HG02588 (cell line): ENCODE results near the gene HMCN2.
"Not testable (repeated sequence)": the region's sequence is repeated elsewhere in the genome, so short reads cannot be mapped to it uniquely, and the experiment has no call there.

ENCODE experiments used
- ATAC-seq: cut with Tn5 transposase; IDR thresholded peaks from one replicate; pipeline ENCODE4 v1.9.1; 2021; ENCODE audit warnings: mild to moderate bottlenecking, moderate library complexity; ENCODE audit not compliant: unreplicated experiment

HMCN2 gene

DNA sequence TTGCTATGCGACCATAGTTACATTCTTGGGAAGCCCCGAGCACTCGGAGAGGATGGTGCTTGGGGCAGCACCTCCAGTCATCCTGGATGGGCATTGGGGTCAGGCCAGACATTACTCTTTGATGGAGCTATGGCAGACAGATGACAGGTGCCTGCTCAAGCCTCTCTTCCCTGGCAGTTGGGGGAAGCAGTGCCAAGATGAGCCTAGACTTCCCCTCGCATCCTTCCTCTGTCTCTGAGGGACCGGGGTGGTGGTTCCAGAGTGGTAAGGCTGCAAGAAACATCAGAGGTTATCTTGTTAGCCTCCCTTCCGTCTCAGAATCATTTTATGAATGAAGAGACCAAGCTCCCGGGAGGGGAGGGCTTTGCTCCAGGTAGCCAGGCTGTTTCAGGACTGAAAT is 2.8 kb upstream of the HMCN2 start:
- ATAC-seq = no peak

DNA sequence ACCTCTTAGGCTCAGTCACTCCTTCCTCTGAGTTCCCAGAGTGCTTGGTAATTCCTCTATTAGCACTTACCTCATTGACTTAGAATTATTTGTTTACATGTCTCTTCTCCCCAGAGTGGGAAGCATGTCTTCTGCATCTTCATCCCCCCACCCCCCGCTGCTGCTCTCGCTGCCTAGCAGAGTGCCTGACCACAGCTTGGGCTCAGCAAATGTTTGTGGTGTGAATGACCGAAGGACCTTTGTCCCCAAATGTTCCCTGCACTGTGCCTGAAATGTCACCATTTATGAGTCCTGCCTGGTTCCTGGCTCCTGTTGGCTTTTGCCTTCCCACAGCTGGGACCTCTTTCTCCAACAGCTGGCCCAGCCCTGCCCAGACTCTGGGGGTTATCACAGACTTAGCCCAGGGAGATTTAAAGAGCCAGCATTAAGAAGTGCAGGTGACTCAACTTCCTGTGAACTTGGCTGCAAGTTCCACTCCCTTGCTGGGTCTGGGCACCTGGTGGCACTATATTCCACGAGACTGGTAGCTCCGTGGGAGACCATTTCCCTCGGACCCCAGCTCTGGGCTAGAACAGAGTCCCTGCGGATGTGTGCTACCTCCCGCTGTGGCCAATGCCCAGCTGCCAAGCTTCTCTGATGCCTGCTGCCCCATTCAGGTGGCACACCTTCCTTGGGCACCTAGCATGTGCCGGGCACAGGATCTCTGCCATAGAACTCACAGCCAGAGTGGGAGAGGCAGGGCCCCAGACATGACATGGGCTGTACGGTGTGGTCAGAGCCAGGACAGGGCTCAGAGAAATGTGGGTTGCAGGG is 1.8 kb upstream of the HMCN2 start:
- no peak for ATAC-seq

DNA sequence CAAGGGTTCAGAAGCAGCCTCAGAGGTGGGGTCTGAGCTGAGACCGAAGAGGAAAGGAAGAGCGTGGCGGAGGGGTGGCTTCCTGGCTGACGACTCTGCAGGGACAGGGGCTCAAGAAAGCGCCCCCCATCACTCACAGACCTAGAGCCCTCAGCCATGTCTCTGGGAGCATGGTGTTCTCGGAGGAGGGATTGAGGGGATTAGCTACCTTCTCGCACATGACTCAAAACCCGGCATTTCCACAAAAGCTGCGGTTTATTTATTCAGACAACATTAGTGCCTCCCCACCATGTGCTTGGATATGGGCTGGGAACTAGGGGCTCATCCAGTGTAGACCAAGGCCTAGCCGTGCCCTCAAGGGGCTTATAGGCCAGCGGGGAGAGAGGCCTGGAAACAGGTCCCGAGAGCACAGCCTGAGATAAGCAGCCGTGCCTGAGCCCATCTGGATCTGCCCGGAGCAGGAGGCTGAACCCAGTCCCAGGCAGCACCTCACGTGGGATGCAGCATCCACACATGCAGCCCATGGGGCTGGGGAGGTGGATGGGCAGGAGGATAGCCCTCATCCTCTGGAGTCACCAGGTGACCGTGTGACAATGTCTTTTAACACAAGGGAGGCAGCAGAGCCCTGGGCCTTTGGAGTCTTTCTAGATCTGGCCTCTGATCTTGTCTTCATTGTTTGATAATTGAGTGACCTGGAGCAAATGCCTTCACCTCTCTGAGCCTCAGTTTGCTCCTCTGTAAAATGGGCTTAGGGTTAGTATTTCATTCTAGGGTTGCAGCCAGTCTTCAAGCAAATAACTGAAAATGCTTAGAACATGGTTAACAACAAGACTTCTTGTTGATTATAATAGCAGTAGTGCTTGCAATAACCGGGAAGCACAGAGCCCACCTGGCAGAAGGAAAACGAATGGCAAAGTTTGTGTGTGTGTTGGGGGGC is 878 bp upstream of the HMCN2 start:
- ATAC-seq = no peak

DNA sequence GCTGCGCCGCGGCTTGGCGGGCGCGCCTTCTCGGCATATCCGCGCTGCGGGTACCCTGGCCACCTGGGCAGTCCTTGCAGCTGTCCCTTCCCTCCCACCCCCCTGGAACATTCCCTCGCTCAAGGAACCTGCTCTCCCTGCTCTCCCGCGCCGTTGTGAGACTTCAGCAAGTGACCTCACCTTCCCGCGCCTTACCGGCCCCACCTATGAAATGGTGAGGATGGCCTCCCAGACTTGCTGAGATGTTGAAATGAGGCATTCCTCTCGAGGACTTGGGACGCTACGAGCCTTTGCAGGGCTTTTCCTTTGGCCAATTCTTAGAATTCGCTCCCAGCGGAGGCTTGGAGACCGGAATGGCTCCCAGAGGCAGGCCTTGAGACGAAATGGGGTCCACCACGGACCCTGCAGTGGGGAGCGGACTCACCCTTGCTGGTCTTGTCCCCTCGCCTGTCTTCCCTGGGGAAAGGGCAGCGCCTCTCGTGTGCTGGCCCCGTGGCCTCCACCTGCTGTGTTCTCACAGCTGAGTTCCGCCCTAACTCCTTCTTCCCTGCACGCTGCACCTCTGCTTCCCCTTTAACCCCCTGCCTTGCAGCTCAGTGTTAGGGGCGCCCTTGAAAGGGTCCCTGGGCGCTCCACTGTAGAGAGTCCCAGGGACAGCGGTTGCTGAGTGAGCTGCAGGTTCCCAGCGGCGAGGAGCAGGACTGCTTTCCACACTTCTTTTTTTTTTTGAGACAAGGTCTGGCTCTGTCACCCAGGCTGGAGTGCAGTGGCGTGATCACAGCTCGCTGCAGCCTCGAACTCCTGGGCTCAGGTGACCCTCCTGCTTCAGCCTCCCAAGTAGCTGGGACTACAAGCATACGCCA is 907 bp downstream of the HMCN2 start:
- ATAC-seq = no peak

DNA sequence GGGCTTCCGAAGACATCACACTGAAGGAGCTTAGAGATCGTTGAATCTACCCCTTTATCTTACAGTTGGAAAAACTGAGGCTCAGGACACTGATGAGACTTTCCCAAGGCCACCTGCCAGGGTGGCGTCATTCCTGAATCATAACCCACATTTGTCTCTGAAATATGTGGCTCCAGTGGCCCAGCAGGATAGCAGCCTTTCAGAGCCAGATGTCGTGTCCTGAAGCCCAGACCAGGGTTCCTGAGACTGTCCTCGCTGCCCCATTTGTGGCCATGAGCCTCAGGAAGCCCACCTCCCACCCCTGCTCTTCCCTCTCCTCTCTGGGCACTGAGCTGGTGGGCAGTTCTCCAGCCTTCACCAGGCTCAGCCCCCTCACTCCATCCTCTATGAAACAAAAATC is 2.4 kb downstream of the HMCN2 start:
- ATAC-seq = no peak

DNA sequence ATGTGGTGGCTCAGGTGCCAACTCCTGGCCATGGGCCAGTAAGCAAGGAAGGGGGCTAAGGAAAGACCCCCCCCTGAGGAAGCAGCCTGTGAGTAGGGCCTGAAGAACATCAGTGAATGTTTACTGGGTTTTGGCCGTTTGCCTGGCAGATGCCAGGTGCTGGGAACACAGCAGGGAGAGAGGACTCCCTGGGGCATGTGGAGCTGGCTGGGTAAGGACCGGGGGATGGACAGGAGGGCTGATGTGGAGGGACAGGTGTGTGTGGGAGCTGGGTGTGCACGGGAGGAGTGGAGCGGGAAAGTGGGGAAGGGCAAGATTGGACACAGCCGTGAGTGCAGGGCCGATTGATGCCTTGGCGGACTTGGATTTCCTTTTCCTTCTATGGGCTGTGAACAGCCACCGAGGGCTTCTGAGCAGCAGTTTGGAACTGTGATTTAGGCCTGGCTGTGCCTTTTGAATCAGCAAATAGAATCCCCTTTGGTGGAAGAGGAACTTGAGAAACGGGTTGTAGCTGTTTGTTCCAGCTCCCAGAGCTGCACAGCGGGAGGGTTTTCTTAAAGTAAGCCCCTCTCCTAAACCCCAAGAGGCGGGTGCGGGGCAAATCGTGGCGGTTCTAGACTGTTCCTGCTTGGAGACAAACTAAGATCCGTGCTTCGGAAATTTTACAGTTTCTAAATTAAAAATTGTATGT is 3.1 kb downstream of the HMCN2 start:
- ATAC-seq = no peak

DNA sequence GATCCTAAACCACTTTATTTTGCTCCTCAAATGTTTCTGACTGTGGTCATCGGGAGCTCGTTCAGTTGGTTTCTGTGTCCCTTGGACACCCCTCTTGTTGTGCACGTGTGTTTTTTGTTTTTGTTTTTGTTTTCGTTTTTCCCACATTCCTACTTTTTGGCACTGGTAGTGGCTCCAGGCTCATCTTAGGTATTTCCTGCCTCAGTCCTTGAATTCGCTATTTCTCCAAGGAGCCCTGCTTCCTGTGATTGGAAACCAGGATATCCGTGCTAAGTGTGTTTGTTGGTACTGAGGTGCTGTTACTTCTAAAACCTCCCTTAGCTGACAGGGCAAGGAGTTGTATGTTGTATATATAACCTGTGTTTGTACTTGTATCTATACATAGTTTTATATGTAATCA is 5.9 kb downstream of the HMCN2 start:
- no peak for ATAC-seq

DNA sequence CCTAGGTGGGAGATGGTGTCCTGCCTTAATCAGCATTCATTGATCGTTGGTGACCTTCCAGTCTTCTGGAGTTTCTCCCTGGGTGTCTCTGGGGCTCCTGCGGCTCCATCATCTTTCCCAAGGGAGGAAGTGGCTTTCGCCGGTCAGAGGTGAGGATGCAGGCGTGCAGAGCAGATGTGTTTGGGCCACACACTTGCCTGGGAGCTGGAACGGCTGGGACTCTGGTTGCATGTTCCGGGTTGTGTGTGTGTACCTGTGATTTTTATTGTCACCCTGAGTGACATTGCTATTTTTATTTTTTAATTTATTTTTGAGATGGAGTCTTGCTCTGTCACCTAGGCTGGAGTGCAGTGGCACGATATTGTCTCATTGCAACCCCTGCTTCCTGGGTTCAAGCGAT is 9.6 kb downstream of the HMCN2 start:
- no peak for ATAC-seq

DNA sequence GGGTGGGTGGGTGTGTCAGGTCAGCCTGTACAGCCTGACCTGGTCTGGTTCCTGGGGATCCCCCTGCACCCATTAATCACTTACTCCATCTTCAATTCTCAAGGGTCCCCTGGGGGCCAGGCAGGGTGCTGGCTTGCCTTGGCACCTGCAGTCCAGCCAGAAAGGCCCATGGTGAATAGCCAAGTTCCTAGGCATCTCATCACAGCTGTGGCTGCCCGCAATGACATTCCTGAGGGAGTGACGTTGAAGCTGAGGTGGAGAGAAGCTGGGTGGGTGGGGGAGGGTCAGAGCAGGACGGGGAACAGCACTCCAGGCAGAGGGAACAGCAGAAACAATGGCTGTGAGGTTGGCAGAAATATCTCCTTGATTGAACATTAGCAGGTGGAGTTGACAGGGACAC is 10.6 kb downstream of the HMCN2 start:
- no peak for ATAC-seq

DNA sequence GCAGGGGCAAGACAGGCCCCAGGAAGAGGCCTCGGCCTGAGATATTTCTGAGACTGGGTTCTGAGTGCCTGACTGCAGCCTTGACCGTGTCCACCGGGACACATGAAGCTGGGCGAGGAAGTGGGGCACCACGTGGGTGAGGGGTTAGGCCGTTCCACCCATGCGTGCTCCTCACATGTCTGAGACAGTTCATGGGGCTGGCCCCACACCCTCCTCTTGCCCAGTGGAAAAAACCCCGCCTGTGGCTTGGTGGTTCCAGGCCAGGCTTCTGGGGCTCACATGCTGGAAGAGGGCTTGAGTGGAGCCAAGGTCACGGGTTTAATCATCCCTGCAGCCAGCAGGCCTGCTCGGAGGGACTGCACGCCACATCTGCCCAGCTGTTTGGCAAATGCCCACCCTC is 11.4 kb downstream of the HMCN2 start:
- ATAC-seq = no peak

DNA sequence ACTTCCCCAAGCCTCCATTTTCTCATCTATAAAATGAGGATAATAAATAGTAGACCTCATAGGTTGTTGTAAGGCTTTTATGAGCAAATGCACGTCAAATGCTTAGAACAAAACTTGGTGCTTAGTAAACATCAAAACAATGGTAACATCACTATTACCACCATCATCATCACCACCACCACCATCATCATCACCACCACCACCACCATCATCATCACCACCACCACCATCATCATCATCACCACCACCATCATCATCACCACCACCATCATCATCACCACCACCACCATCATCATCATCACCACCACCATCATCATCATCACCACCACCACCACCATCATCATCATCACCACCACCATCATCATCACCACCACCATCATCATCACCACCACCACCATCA is 12.0 kb downstream of the HMCN2 start:
- ATAC-seq = not testable (repeated sequence)

DNA sequence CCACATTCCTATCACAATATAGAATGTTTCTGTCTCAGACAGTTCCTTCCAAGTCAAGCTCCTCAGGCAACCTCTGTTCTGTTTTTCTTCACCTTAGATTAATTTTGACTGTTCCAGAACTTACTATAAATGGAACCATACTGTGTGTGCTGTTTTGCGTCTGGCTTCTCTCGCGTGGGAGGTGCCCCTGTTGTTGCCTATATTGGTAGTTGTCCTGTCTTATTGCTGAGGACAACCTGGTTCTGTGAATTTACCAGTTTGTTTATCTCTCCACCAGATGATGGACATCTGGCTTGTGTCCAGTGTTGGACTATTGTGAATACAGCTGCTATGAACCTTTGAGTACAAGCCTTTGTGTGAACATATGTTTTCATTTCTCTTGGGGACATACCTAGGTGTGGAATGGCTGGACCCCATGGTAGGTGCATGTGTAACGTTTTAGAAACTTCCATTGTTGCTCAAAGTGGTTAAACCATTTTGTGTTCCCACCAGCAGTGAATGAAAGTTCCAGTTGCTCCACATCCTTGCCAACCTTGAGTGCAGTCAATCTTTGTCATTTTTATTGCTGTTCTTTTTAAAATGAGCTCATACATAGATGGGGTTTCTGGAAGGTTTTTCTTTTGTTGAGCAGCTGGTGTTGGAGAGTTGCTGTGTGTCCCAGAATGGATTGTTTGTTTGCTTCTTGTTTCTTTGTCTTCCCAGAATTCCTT is 18.1 kb downstream of the HMCN2 start:
- ATAC-seq = no peak

DNA sequence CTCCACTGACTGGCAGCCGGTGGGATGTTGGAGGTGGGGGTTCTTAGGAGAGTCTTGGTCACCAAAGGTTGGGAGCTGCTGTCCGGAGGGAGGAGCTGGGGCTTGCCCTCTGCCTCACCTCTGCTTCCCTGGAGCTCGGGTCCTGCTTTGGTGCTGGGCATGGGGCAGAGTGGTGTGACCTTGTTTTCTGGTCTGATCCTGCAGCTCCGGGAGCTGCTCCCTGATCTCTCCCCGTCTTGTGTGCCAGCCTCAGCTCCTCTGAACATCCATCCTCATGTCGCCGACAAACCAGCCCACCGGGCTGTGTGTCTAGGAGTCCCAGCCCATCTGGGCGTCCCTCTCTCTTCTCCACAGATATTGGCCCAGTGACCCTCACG is 18.7 kb downstream of the HMCN2 start:
- ATAC-seq = no peak

DNA sequence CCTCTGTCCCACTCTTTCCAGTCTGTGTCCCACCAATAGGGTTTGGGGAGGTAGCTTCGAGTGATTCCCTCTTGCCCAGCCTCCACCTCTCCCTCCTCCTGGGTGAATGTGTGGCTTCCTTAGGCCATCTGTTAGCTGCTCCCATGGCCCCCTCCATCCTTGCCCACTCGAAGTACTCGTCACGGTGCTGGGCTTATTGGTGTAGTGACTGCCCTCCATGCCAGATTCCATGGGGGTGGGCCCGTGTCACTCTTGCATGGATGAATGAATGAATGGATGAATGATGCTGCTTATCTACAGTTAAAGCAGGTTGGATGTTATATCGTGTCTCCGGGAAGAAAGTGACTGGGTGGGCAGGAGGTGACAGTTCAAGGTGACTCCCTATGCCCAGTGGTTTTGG is 19.1 kb downstream of the HMCN2 start:
- ATAC-seq = no peak

DNA sequence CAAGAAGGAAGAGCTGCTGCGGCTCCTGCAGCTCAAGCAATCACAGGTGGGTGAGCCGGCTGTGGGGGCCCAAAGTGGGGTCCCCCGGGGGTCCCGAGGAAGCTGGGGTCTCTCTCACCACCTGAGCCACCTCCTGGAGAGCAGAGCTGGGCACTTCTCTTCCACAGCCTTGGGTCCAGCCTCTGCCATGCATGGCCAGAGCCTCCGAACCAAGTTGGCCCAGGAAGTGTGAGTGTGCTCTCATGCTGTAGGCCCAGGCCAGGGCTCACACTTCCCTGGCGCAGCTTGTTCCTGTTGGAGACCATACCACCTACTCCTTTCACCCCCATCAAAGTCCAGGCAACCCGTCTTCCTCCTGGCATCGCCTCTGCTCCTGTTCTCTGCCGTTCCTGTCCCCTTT is 19.7 kb downstream of the HMCN2 start:
- no peak for ATAC-seq

DNA sequence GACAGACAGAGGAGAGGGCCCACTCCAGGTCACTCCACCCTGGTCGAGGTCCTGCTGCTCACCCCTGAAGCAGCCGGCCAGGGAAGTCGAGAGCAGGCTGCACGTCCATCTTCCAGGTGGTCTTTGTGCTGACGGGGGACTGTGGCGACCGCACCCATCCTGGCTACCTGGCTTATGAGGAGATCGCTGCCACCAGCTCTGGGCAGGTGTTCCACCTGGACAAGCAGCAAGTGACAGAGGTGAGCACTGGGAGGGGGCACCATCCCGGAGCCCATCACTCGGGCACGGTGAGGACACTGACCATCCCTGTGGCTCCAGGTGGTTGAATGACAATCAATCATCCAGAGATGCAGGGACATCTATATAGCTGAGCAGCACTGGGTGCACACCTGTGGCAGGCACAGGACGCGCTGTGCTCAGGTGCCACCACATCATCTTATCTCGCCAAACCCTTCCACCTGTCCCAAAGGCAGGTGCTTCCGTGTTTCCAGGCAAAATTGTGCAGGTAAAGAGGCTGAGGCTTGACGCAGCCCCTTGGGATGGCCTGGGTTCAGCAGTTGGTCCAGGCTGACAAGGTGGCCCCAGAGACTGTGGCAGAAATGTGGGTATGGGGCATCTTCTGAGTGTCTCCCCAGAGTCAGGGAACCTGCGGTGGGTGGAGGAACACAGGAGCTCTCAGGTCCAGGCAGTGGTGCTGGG is 20.7 kb downstream of the HMCN2 start:
- ATAC-seq = no peak

DNA sequence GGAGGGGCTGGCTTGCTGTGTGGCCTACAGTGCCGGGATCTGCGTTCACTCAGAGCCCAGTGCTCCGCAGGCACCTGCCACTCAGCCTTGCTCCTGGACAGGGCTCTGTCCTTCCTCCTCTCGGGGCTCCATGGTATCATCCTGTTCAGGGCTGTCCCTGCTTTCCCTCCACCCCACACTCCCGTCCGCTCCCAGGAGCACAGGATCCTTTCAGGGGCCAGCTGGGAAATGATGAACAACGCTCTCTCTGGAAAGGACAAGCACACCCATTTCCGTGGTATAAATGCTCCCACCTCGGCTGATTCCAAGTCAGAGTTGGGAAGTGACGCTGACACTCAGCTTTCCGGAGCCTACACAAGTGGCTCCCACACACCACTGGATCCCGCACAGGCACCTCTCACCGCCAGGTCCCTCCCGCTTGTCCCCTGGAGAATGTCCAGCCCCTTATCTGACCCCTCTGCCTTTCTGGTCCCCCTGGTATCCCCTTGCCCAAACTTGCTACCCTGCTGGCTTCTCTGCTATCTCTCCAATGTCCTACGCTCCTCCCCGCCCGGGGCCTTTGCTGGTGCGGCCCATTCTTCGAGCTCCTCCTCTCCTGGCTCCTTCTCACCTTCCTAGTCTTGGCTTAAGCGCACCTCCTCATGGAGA is 21.3 kb downstream of the HMCN2 start:
- ATAC-seq = no peak

DNA sequence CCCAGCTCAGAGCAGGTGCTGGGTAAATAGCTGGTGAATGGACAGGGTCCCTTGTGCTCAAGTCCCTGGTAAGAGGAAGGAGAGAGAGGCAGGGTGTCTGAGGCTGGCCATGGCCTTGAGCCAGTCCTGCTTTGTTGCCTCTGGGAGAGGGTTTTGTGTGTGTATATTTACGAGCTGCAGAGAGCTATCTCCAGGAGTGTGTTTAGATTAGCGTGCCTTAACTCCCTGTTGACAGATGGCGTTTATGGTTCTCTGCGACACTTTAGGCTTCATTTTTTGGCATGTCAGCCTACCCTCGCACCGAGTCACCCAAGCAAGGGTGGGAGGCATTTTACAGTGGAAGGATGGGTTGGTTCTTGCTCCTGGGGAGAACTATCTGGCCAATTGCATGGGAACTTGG is 22.2 kb downstream of the HMCN2 start:
- no peak for ATAC-seq

DNA sequence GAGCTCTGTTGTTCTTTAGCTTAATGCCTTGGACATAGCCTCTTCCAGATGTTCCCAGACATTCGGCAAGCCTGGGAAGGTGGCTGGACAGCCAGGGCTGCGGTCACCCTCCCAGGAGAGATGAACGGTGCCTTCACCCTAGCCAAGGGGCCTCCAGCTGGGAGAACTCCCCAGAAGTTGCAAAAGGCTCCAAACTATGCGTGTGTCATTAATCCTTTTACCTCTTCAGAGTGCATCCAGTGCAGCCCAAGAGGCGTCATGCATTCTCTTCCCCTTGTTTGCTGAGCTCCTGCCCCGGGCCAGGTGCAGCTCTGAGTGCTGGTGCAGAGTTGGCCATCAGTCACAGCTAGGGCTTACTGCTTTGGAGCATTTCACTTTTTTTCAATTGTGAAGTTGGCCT is 22.8 kb downstream of the HMCN2 start:
- no peak for ATAC-seq
